Midbrain (tissue), 1 donor: ENCODE measurements around the gene ABLIM2.

Experiments used
- DNase-seq: peaks from one replicate; lab custom pipeline; 2025; lab: John Stamatoyannopoulos, UW

ABLIM2 gene

GRCh38 chr4:8084712-8085490 lies 73.7 kb downstream of the ABLIM2 start:
- no peak for DNase-seq

DNA sequence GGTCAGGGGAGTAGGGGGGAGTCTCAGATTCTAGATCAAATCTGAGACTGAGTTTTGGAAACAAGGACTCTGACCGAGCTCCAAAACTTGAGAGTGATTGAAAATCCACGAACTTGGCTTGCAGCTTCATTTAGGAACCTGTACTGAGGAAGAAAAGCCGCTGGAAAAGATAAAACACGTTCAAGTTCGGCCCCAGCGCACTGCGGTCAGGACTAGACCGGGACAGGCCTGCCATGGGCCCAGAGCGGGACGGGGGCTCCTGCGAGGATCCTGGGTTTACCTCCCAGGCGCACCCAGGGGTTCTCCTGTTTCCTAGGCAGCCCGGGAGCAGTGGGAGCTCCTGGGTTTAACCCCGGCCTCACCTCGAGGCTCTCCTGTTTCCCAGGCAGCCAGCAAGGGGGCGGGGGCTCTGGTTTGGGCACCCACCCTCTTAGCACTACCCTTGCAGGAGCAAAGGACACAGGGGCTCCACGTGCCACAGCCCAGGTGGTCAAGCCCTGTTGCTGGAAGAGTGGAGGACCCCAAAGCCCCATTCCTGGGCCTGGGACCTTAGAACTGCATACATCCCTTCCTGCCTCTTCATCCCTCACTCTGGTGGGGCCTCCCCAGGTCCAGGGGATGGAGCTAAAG lies 74.5 kb downstream of the ABLIM2 start:
- DNase-seq = no peak

GRCh38 chr4:8083086-8083825 lies 75.4 kb downstream of the ABLIM2 start:
- DNase-seq = no peak

DNA sequence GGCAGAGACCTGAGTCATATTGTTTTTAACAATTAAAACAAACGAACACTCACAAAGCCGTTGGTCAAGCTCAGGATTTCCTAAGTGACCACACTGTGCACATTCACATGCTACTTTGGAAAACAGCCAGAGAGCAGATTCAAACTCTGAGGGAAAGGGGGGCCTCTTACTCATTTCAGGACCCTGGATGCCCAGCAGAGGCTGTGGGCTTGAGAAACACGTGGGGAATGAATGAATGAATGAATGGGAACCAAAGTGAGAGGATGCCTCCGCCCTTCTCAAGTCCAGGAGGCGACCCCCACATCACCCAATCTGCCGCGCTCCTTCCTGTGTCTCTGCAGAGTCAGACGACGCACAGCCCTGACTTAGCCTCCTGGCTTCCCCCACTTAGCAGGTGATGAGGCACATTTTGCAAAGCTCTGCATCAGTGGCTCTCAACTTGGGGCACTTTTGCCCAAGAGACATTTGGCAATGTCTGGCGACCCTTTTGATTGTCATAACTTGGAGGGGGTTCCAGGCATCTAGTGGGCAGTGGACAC lies 76.0 kb downstream of the ABLIM2 start:
- no peak for DNase-seq

- no peak for DNase-seq
Measured at GRCh38 chr4:8081621-8082516, 76.7 kb downstream of the ABLIM2 start.

DNA sequence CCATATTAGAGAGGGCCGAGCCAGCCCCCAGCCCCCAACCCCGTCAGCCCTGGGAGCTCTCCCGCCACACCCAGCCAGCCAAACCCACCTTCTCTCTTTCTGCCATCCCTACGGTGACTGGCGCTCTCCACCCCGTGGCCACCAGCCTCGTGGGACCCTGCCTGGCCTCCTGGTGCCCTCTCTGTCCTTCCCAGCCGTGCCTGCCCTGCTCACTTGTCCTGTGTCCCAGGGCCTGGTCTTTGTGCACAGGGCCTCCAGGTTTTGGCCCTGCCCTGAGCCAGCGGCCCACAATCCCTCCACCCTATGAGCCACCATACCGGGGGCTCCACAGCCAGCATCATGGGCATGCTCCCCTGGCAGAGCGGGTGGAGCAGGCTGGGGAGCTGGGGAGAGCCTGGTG lies 77.4 kb downstream of the ABLIM2 start:
- no peak for DNase-seq

- no peak for DNase-seq
Measured at GRCh38 chr4:8080754-8081065, 77.9 kb downstream of the ABLIM2 start.

DNA sequence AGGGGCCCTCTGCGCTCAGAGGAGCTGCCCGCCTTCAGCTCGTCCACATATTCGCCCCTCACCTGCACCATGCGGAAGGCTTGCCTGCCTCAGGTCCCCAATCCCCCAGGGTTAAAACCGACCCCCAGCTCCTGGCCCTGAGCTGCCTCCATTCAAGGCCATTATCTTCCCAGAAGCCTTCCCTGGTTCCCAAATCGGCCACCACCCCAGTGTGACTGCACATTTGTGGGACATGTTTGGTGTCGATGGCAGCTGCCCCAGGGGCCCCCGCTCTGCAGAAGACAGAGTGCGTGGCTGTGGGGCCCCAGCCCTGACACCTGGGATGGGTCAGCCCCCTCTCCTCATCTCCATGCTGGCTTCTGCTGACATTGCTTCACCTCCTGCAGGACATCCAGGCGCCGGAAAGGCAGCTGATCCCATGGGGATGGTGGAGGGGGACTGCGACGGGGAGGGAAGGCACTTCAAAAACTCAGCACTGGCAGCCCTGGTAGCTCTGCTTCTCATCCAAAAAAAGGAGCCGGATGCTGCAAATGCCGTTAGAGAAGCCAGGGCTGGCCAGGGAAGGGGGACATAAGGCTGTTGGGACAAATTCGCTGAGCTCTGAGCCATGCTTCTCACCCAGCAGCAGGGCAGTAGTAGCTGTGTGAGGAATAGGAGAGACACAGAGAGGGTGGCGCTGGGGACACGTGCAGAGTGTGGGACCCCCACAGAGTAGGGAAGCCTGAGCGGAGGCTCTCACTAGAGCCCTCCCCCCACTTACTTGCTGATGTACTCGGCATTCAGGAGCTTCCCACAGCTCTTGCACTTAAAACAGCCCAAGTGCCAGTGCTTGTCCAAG lies 78.5 kb downstream of the ABLIM2 start:
- no peak for DNase-seq

GRCh38 chr4:8079031-8079885 lies 79.4 kb downstream of the ABLIM2 start:
- DNase-seq = no peak

DNA sequence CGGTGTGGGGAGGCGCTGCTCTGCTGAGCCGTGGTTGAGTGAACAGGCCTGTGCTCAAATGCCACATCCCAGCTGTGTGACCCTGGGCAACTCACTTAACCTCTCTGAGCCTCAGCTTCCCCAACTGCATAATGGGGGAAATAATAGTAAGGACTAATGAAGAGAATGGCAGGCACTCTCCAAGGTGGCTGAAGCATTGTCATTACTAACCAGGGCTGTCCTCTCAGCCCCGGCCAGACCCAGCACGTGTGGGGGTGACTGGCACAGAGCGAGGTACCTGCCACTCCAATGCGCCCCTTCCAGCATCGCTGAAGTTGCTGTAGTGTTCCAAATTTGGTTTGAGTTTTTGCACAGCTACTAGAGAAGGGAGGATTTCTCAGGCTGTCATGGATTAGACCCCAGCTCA lies 80.0 kb downstream of the ABLIM2 start:
- DNase-seq = no peak

DNA sequence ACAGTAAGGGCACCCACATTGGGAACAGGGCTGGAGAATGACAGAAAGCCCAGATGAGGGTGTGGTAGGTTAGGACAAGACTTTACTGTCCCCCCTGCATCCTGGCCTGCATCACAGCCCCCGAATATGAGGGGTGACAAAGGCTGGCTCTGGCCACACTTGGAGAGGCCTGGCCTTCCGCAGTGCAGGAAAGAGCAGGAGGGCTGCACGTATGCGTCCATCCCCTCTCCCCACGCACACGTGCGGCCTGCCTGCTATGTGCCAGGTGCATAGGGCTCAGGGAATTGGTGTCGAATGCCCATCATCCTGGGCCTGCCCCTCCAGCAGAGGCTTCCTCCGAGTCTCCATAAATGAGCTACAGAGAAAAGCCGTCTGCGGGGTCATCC lies 80.5 kb downstream of the ABLIM2 start:
- no peak for DNase-seq

DNA sequence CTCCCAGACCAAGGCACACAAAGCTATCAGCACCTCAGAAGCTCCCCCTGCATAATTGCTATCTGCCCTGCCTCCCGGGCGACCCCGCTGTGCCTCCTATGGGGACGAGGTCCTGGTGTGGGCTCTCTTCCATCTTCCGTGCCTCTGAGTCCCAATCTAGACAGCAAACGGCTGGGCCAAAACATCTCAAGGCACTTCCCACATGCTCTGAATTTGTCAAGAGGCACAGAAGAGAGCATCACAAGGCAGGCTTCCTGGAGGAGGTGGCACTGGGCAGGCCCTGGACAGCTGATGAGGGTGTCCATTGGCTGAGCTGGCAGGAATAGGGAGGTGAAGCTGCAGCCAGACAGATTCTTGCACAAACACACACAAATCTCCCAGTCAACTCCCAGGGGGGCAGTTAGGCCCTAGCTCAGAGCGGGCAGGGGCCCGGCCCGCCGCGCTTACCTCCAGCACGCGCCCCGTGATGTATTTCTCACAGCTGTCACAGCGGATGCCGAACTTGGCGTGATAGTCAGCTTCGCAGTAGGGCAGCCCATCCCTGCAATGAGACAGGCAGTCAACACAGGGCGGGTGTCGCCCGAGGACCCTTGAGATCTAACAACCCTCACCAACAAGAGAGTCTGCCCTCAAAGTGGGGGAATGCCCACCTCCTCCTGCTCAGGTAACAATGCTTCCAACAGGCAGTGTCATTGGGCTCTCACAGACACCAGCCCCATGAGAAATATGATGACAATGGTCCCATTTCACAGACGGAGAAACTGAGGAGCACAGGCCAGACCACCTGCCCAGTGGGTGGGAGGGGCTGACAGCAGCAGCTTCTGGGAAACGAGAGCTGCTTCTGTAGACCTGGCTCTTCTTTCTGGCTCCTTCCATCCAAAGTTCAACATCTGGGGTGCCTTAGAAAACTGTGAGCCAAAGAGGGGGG lies 81.2 kb downstream of the ABLIM2 start:
- DNase-seq = no peak

- no peak for DNase-seq
Measured at GRCh38 chr4:8076023-8076422, 82.6 kb downstream of the ABLIM2 start.

- DNase-seq = no peak
Measured at GRCh38 chr4:8073206-8073863, 85.3 kb downstream of the ABLIM2 start.

- no peak for DNase-seq
Measured at GRCh38 chr4:8072235-8072968, 86.2 kb downstream of the ABLIM2 start.

GRCh38 chr4:8071766-8072165 lies 86.8 kb downstream of the ABLIM2 start:
- no peak for DNase-seq
